OCI-LY1 (cell line): Measurements from ENCODE around the gene TMEM229B.

Experiments used
- H2AFZ ChIP-seq: fragments of 200-600 bp; sonication (generic), shearing (Covaris generic); 2 replicates; pipeline ENCODE4 v1.6.0; 2014; ENCODE audit warnings: antibody characterized with exemption, mild to moderate bottlenecking, low read length
- H3F3A ChIP-seq: fragments of 200-600 bp; sonication (generic), shearing (Covaris generic); 2 replicates; pipeline ENCODE4 v1.6.0; 2014; ENCODE audit warnings: mild to moderate bottlenecking, antibody characterized with exemption, low read length, moderate library complexity; ENCODE audit not compliant: insufficient read depth
- H3K27ac ChIP-seq: fragments of 200-600 bp; sonication (generic); 2 replicates; pipeline ENCODE4 v1.5.1; 2014; ENCODE audit warnings: low read length, mixed run types, mild to moderate bottlenecking, low read depth; ENCODE audit not compliant: poor library complexity, severe bottlenecking
- H3K27me3 ChIP-seq: fragments of 200-600 bp; sonication (generic); 2 replicates; pipeline ENCODE4 v1.6.0; 2014; ENCODE audit warnings: antibody characterized with exemption, mild to moderate bottlenecking, low read length, moderate library complexity; ENCODE audit not compliant: insufficient read depth
- H3K36me3 ChIP-seq: fragments of 200-600 bp; sonication (generic); 2 replicates; pipeline ENCODE4 v1.6.1; 2014; ENCODE audit warnings: mild to moderate bottlenecking, antibody characterized with exemption, low read length, moderate library complexity, mixed read lengths; ENCODE audit not compliant: insufficient read depth
- H3K4me1 ChIP-seq: fragments of 200-600 bp; sonication (generic); 2 replicates; pipeline ENCODE4 v1.5.1; 2014; ENCODE audit warnings: mild to moderate bottlenecking, low read length, moderate library complexity; ENCODE audit not compliant: insufficient read depth, severe bottlenecking
- H3K4me2 ChIP-seq: fragments of 200-600 bp; sonication (generic), shearing (Covaris generic); 2 replicates; pipeline ENCODE4 v1.6.1; 2014; ENCODE audit warnings: low read length
- H3K4me3 ChIP-seq: fragments of 200-600 bp; sonication (generic); 2 replicates; pipeline ENCODE4 v1.5.1; 2014; ENCODE audit warnings: low read length, low read depth, mild to moderate bottlenecking, mixed read lengths; ENCODE audit not compliant: poor library complexity, severe bottlenecking
- H3K79me2 ChIP-seq: fragments of 200-600 bp; shearing (Covaris generic); 2 replicates; pipeline ENCODE4 v1.6.1; 2016; ENCODE audit warnings: mixed run types, low read length, mixed read lengths; ENCODE audit not compliant: insufficient read depth
- H3K9ac ChIP-seq: fragments of 200-600 bp; sonication (generic), shearing (Covaris generic); 2 replicates; pipeline ENCODE4 v1.6.1; 2014; ENCODE audit warnings: mild to moderate bottlenecking, low read length, mixed read lengths
- H3K9me2 ChIP-seq: fragments of 200-600 bp; sonication (generic), shearing (Covaris generic); 2 replicates; pipeline ENCODE4 v1.6.1; 2014; ENCODE audit warnings: low read depth, mild to moderate bottlenecking, low read length, mixed read lengths
- H3K9me3 ChIP-seq: fragments of 200-600 bp; shearing (Covaris generic); 2 replicates; pipeline ENCODE4 v1.6.1; 2014; ENCODE audit warnings: low read length, mixed read lengths
- H4K20me1 ChIP-seq: fragments of 200-600 bp; sonication (generic), shearing (Covaris generic); 2 replicates; pipeline ENCODE4 v1.6.0; 2016; ENCODE audit warnings: mild to moderate bottlenecking, low read length; ENCODE audit not compliant: insufficient read depth
- CTCF ChIP-seq: fragments of 200-600 bp; sonication (generic), shearing (Covaris generic); IDR thresholded peaks from 2 replicates; pipeline ENCODE4 v1.5.1; 2017; ENCODE audit warnings: mild to moderate bottlenecking, antibody characterized with exemption, low read length, moderate library complexity, mixed read lengths
- EZH2 ChIP-seq: fragments of 200-600 bp; sonication (generic), shearing (Covaris generic); IDR thresholded peaks from 2 replicates; pipeline ENCODE4 v1.8.0; 2017; ENCODE audit warnings: borderline replicate concordance, mixed run types, mild to moderate bottlenecking, antibody characterized with exemption, low read length, moderate library complexity, mixed read lengths

TMEM229B gene

DNA sequence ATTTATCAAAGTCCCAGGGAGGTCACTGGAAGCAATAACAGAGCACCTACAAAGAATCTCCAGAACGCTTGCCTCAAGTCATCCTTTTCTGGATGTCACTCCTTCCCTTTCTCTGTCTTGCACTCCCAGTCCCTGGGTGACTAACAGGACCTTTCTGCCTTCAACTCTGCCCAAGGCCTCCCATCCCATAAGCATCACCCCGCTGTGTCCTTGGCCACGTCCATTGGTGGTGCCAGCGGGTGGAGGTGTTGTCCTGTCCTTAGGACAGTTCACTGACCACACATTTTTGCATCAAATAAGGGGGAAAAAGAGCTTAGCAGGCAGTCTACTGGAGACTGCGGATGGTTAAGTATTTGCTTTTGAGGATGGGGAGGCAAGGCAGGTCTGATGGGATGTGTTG lies 52.9 kb downstream of the TMEM229B start:
- Histone ChIP-seq H3K9me3 (no peaks in the 10 kb centered on the region), H3K36me3 (no peaks in the 10 kb centered on the region), H3K27me3 (no peaks in the 10 kb centered on the region; the same call in 1 of the 2 replicates), H3K4me1 (no peaks in the 10 kb centered on the region), H3K9me2 (no peaks in the 10 kb centered on the region), H3K4me3 (no peak overlapping the region), H3K9ac (no peak overlapping the region), H2AFZ (no peak overlapping the region), H3K27ac (no peak overlapping the region), H3F3A (no peaks in the 10 kb centered on the region), H3K79me2 (no peaks in the 10 kb centered on the region), H3K4me2 (no peak overlapping the region), H4K20me1 (no peaks in the 10 kb centered on the region)
- TF ChIP-seq EZH2 (no peak), CTCF (no peak)

GRCh38 chr14:67432050-67432564 lies 56.4 kb downstream of the TMEM229B start:
- Histone ChIP-seq H3K36me3 (no peaks in the 10 kb centered on the region), H4K20me1 (no peaks in the 10 kb centered on the region), H3K9ac (no peak overlapping the region), H3F3A (no peaks in the 10 kb centered on the region), H3K27ac (no peak overlapping the region), H3K9me3 (no peaks in the 10 kb centered on the region), H3K79me2 (no peaks in the 10 kb centered on the region), H3K4me3 (no peak overlapping the region), H3K9me2 (no peaks in the 10 kb centered on the region), H3K4me2 (no peak overlapping the region), H3K27me3 (peaks cover 2% of the 10 kb centered on the region; the same call in 1 of the 2 replicates), H3K4me1 (no peaks in the 10 kb centered on the region), H2AFZ (no peak overlapping the region)
- no peak for TF ChIP-seq CTCF
- TF ChIP-seq EZH2: no peak

DNA sequence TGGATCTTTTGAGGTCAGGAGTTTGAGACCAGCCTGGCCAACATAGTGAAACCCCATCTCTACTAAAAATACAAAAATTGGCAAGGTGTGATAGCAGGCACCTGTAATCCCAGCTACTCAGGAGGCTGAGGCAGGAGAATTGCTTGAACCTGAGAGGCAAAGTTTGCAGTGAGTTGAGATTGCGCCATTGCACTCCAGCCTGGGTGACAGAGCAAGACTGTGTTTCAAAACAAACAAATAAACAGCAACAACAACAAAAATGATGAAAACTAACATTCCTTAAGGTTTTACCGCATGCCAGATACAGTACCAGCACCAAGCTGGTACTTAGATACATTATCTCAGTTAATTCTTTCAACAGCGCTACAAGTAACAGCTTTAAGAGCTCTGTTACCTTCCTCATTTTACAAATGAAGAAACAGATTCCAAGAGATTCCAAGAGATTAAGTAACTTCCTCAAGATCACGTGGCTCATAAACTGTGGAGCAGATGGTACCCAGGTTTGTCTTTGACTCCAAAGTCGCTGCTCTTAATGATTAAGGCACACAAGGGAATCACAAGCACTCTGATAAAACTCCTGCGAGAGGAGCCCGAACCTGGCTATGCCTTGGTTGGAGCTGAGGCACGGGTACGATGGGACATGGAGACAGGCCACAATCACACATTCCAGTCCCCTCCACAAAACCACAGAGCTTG lies 58.9 kb downstream of the TMEM229B start:
- Histone ChIP-seq H3K4me1 (no peaks in the 10 kb centered on the region), H3K4me3 (no peak overlapping the region), H3K9me2 (no peaks in the 10 kb centered on the region)

More for the DNA sequence above, 58.9 kb downstream of the TMEM229B start:
- TF ChIP-seq CTCF: no peak
- no peak for TF ChIP-seq EZH2
- H3K9me3 ChIP-seq: no peaks in the 10 kb centered on the region
- H3K79me2 ChIP-seq: no peaks in the 10 kb centered on the region
- no peaks in the 10 kb centered on the region for H3F3A ChIP-seq
- H3K36me3 ChIP-seq: no peaks in the 10 kb centered on the region
- H3K27ac ChIP-seq: no peak overlapping the region
- H3K27me3 ChIP-seq: 0 out of 2 replicates have a peak, but pooled peaks cover 2% of the 10 kb centered on the region
- H3K4me2 ChIP-seq: no peak overlapping the region
- no peak overlapping the region for H2AFZ ChIP-seq
- H4K20me1 ChIP-seq: no peaks in the 10 kb centered on the region
- H3K9ac ChIP-seq: no peak overlapping the region
